B cell (primary cell): Measurements from ENCODE around the gene KRT5. TPM values are rescaled to one million over a fixed set of nuclear protein-coding genes. Genes with fewer than 3 reads are reported as not detected.

Experiments used
- ATAC-seq: fragments of 200-7000 bp; cut with Tn5 transposase; one replicate; pipeline ENCODE4 v1.10.0; 2021; ENCODE audit warnings: low read depth, mild to moderate bottlenecking, moderate number of reproducible peaks, moderate library complexity
- CTCF ChIA-PET: fragments of 350-600 bp; sonication (Branson Sonifier 250); formaldehyde crosslinking; loops from one replicate; lab custom pipeline; 2021; ENCODE audit warnings: antibody characterized with exemption, inconsistent platforms; lab: Charles Lee
- POLR2A ChIA-PET: fragments of 350-600 bp; sonication (Branson Sonifier 250); formaldehyde crosslinking; loops from one replicate; lab custom pipeline; 2021; ENCODE audit warnings: antibody characterized with exemption; lab: Charles Lee
- DNase-seq: peaks from one replicate; pipeline ENCODE4 v3.0.0; 2013
- H2AFZ ChIP-seq: 2 replicates; pipeline ENCODE4 v1.6.1; 2012; ENCODE audit warnings: mild to moderate bottlenecking, low read depth, low read length; ENCODE audit not compliant: insufficient read depth, poor library complexity, severe bottlenecking
- H3K27ac ChIP-seq, 2 donors: 1 replicate in 1 of 2; 2 replicates in 1 of 2; pipeline ENCODE4 v1.5.1; 2012 to 2013; ENCODE audit warnings: low read length in 2 of 2, mild to moderate bottlenecking in 2 of 2, moderate library complexity in 1 of 2
- H3K27me3 ChIP-seq, 4 experiments: fragments of 200-600 bp in 1 of 4; sonication (generic) in 1 of 4; replicated peaks in 1 of 4; 1 replicate in 2 of 4; 2 replicates in 2 of 4; pipeline versions ENCODE4 v1.6.1 to v1.7.0; 2013 to 2016; ENCODE audit warnings: low read length in 3 of 4, mild to moderate bottlenecking in 2 of 4, mixed read lengths in 1 of 4, moderate library complexity in 1 of 4; ENCODE audit not compliant: insufficient read depth in 4 of 4, control insufficient read depth in 3 of 4; ENCODE audit errors: control extremely low read depth in 1 of 4
- H3K36me3 ChIP-seq, 2 experiments: replicated peaks in 1 of 2; 1 replicate in 1 of 2; 2 replicates in 1 of 2; pipeline versions ENCODE4 v1.6.1 to v1.7.1; 2013; ENCODE audit warnings: low read length in 1 of 2; ENCODE audit not compliant: insufficient read depth in 2 of 2, control insufficient read depth in 1 of 2; ENCODE audit errors: control extremely low read depth in 1 of 2, extremely low read depth in 1 of 2
- H3K4me1 ChIP-seq, 2 donors: fragments of 200-600 bp in 1 of 2; sonication (generic) in 1 of 2; 1 replicate in 1 of 2; 2 replicates in 1 of 2; pipeline versions ENCODE4 v1.5.1 to v1.6.1; 2013 to 2017; ENCODE audit warnings: low read length in 2 of 2; ENCODE audit not compliant: control insufficient read depth in 2 of 2, insufficient read depth in 2 of 2
- H3K4me2 ChIP-seq: replicated peaks from 2 replicates; pipeline ENCODE3; 2012; ENCODE audit warnings: mild to moderate bottlenecking, low read depth, low read length; ENCODE audit not compliant: poor library complexity, severe bottlenecking
- H3K4me3 ChIP-seq, 5 experiments: fragments of 200-600 bp in 1 of 5; sonication (generic) in 1 of 5; 1 replicate in 3 of 5; 2 replicates in 2 of 5; pipeline versions ENCODE4 v1.5.1 to v1.7.0; 2011 to 2016; ENCODE audit warnings: low read length in 4 of 5, mild to moderate bottlenecking in 4 of 5, low read depth in 2 of 5, control low read depth in 1 of 5, moderate library complexity in 1 of 5; ENCODE audit not compliant: insufficient read depth in 1 of 5; ENCODE audit errors: control extremely low read depth in 1 of 5, extremely low read depth in 1 of 5
- H3K79me2 ChIP-seq: fragments of 200-600 bp; sonication (generic); one replicate; pipeline ENCODE4 v1.6.0; 2016; ENCODE audit warnings: low read length; ENCODE audit not compliant: control insufficient read depth, insufficient read depth
- H3K9ac ChIP-seq: fragments of 200-600 bp; sonication (generic); 2 replicates; pipeline ENCODE4 v1.6.1; 2017; ENCODE audit warnings: mild to moderate bottlenecking, low read length, moderate library complexity
- H3K9me3 ChIP-seq, 3 donors: one replicate each; pipeline versions ENCODE4 v1.6.1 to v1.7.1; 2013; ENCODE audit warnings: low read length in 2 of 3; ENCODE audit not compliant: control insufficient read depth in 2 of 3, insufficient read depth in 1 of 3; ENCODE audit errors: control extremely low read depth in 1 of 3
- H4K20me1 ChIP-seq: 2 replicates; pipeline ENCODE4 v1.6.0; 2012; ENCODE audit warnings: mild to moderate bottlenecking, low read length; ENCODE audit not compliant: insufficient read depth, control insufficient read depth, poor library complexity, severe bottlenecking
- H3K27ac Mint-ChIP-seq: one replicate; pipeline ENCODE4 v1.8.0; 2021; ENCODE audit warnings: mixed read lengths
- H3K27me3 Mint-ChIP-seq: one replicate; pipeline ENCODE4 v1.8.0; 2021; ENCODE audit warnings: mixed read lengths
- H3K4me1 Mint-ChIP-seq: one replicate; pipeline ENCODE4 v1.8.0; 2021; ENCODE audit warnings: mixed read lengths
- H3K4me3 Mint-ChIP-seq: one replicate; pipeline ENCODE4 v1.8.0; 2021; ENCODE audit warnings: mixed read lengths
- H3K9me3 Mint-ChIP-seq: one replicate; pipeline ENCODE4 v1.8.0; 2022; ENCODE audit warnings: mixed read lengths; ENCODE audit not compliant: insufficient read depth
- CTCF ChIP-seq: fragments of 200-600 bp; IDR thresholded peaks from one replicate; pipeline ENCODE4 v1.8.0; 2022; ENCODE audit warnings: antibody characterized with exemption, mild to moderate bottlenecking
- EZH2 ChIP-seq: IDR thresholded peaks from 2 replicates; pipeline ENCODE4 v1.6.1; 2012; ENCODE audit warnings: borderline replicate concordance, low read depth, mild to moderate bottlenecking, moderate library complexity, low read length; ENCODE audit not compliant: insufficient read depth, poor library complexity, severe bottlenecking
- WGBS: methylation state at CpG from one replicate; pipeline ENCODE4 v1.1.5; 2013; ENCODE audit warnings: missing lambda C conversion rate; ENCODE audit not compliant: insufficient coverage; 5-methylcytosine and 5-hydroxymethylcytosine counted together
- intact Hi-C: fragments of 100-400 bp; cut with micrococcal nuclease; formaldehyde crosslinking; loops from one replicate; pipeline ENCODE4 v1.10.0; 2022
- polyA plus RNA-seq: library from polyadenylated mRNA; depleted of rRNA; stranded (reverse); fragments of >200 nt; gene quantifications from 2 replicates; pipeline ENCODE4 v1.2.3, GENCODE V29; 2012
- total RNA-seq, 2 donors: library from RNA; stranded (reverse); fragments of 120-200 nt in 1 of 2; gene quantifications; 1 replicate in 1 of 2; 2 replicates in 1 of 2; pipeline versions ENCODE4 v1.2.3 to v1.2.4, GENCODE V29; 2013 to 2022

The KRT5 gene
- total and polyA plus RNA-seq, 2 donors (not counting 1 experiment from before 2014, with no cell fraction given), result not detected

GRCh38 chr12:52474212-52474611, 46.0 kb downstream of the KRT5 start:
- Mint-ChIP-seq H3K4me1 (no peaks in the 10 kb centered on the region), H3K9me3 (peaks cover 9% of the 10 kb centered on the region), H3K27me3 (peaks cover 24% of the 10 kb centered on the region), H3K27ac (no peak overlapping the region), H3K4me3 (no peak overlapping the region)
- no peak overlapping the region for H3K4me3 ChIP-seq
- no peaks in the 10 kb centered on the region for H3K4me1 ChIP-seq
- no peaks in the 10 kb centered on the region for H3K9me3 ChIP-seq
- intact Hi-C loops, result loop anchor here (2.0 kb wide), 1 partner anchor 23 kb away; no protein-coding TSS in a partner anchor
- ATAC-seq, result no peak
- no peaks in the 10 kb centered on the region for H3K27me3 ChIP-seq
- TF ChIP-seq CTCF (no peak), EZH2 (no peak)
- ChIA-PET CTCF (no interaction called here), POLR2A (no interaction called here)
- H2AFZ ChIP-seq, result no peak overlapping the region
- no peak overlapping the region for H3K27ac ChIP-seq
- H3K36me3 ChIP-seq, result no peaks in the 10 kb centered on the region
- no peaks in the 10 kb centered on the region for H3K79me2 ChIP-seq
- no peak for DNase-seq
- no peak overlapping the region for H3K9ac ChIP-seq
- H3K4me2 ChIP-seq, result no peak overlapping the region
- no peaks in the 10 kb centered on the region for H4K20me1 ChIP-seq
- WGBS, result no CpG with 5 or more reads among the region's 2 CpGs

- Histone ChIP-seq H3K9me3 (no peaks in the 10 kb centered on the region), H3K36me3 (no peaks in the 10 kb centered on the region), H4K20me1 (no peaks in the 10 kb centered on the region), H3K4me1 (no peaks in the 10 kb centered on the region), H2AFZ (no peak within 1 kb of the TSS), H3K9ac (no peak within 1 kb of the TSS), H3K27ac (no peak within 1 kb of the TSS), H3K4me2 (no peak within 1 kb of the TSS), H3K79me2 (no peaks in the 10 kb centered on the region), H3K4me3 (no peak within 1 kb of the TSS), H3K27me3 (no peaks in the 10 kb centered on the region)
- Mint-ChIP-seq H3K4me1 (no peaks in the 10 kb centered on the region), H3K27me3 (peaks cover 25% of the 10 kb centered on the region), H3K4me3 (no peak within 1 kb of the TSS), H3K27ac (no peak within 1 kb of the TSS), H3K9me3 (peaks cover 9% of the 10 kb centered on the region)
- ATAC-seq (no peak), DNase-seq (no peak)
- ChIA-PET CTCF (no interaction called here), POLR2A (no interaction called here)
- TF ChIP-seq EZH2 (no peak), CTCF (no peak)
- intact Hi-C loops, result loop anchor here (2.0 kb wide), 1 partner anchor 23 kb away; no protein-coding TSS in a partner anchor
- 88% methylated on average over 4 of the region's 4 CpGs for WGBS
These were observed 46.4 kb downstream of the KRT5 start, which contains the start of gene KRT6C for GRCh38 chr12:52473768-52474167. KRT6C (minus strand) TSS chr12:52473805; CDS start chr12:52473737, 68 bp downstream.
